NCI-H82 (cell line): Measurements from ENCODE around the gene FDCSP.
"Not testable (repeated sequence)": the region's sequence is repeated elsewhere in the genome, so short reads cannot be mapped to it uniquely, and the experiment has no call there.

Source experiments
- DNase-seq: peaks from one replicate; lab custom pipeline; 2025; lab: John Stamatoyannopoulos, UW

Gene FDCSP

DNA sequence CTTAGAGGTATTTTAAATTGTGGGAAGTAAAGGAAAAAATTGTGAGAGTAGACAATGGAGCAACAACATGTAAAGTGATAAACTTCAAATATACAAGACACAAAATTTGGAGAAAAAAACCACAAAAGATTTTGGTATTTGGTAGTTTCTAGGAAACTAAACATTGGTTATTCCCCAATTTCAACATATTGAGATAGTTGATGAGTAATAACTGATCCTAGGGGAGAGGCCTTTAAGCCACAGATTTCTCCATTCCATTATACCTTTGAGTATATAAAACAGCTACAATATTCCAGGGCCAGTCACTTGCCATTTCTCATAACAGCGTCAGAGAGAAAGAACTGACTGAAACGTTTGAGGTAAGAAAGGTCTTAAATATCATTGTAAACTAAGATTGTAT lies at the start of gene FDCSP:
TSS of gene FDCSP (plus strand) at position 301 of the 400 bp plus-strand sequence. CDS start 5,071 bp downstream, outside the sequence.
- no peak for DNase-seq

DNA sequence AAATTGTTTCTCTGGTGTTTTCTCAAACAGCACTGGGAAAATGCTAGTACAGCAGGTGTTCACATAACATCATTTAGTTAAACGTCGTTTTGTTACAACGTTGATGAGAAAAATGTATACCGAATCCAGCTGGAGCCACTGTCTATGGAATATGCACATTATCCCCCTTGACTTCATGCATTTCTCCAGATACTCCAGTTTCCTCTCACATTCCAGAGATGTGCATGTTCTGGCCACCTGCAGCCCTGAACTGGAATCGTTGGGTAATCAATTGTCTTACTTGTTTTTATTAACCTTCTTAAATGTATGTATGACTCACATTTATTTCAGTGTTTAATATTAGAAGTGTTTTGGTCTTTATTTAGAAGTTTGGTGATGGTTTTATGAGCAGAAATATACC lies 48.8 kb upstream of the FDCSP start:
- DNase-seq: no peak

DNA sequence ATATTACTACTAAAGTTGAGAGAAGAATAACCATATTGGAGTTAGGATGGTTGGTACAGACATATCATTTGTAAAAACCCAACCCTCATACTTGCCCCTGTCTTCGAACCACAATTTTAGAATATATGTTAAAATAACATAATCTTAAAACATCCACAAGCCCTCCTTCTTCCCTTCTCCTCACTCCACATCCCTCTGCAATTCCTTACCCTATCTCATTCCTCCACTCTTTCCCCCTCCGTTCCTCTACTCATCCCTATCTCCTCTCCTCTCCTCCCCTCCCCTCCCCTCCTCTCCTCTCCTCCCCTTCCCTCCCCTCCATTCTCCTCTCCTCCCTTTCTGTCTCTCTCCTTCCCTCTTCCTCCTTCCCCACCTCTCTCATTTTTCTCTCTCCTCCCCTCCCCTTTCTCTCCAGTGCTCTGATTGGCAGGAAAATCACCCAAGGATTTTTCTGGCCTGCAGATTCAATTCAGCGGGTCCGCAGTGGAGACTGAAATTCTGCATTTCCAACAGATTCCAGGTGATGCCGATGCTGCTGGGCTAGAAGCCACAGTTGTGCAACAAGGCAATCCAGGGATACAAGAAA lies 47.8 kb upstream of the FDCSP start:
- no peak for DNase-seq

DNA sequence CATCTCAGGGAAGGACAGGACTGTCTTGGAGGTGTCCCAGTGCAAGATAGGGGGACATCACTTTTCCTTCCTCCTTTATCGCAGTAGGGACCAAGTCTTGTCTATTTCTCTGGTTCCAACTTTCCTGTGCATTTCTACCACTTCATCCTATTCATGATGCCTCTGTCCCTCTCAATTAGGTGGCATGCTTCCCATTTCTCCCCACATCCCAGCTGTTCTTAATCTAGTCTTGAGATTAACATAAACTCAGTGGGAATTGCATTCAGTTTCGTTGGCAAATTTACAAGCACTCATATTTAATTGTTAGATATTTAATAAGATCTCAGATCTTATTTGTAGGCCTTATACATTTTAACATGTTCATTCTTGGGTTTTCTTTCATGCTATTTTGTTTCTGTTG lies 46.1 kb upstream of the FDCSP start:
- peak; percentile 2 for DNase-seq

DNA sequence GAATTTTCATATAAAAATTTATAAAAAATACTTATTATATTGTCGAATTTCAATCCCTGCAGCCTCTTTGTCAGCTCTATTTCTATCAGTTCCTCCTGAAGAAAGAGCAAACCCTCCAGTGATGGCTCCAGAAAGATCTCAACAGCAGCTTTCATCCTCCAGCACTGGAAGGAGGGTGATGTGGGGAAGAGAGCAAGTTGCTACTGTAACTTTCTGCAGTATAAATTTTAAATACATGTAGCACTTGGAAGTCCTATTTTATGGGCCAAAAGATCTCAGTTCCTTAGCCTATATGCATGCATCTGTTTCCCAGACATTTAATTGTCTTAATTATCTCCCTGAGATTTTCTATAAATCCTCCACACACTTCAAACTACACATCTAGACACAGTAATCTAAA lies 44.1 kb upstream of the FDCSP start:
- DNase-seq: no peak

DNA sequence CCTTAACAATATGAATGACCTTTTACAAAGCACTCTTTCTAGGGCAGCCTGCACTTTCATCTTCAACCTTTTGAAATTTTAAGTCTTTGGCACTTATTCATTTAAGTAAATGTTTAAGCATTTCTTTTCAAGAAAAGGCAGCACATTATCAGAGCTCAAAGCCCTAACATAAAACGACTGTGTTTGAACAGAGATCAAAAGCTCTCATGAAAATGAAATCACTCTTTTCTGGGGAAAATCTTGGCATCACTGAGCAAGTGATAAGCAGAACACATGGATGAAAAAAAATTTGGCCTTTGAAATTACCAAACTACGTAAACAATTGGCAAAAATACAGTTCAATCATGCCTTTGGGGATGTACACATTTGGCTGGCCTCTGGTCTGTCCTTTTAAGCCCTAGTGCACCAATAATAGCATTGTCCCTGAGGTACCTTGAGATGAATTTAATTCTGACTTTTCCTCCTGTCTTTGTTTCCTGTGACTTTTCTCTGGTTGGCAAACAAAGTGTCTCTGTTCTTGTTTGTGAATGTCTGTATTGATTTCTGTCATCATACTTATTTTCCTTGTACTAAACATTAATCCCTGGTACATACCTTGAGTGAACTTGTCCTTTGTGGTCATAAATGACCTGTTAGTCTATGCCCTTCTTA lies 43.3 kb upstream of the FDCSP start:
- no peak for DNase-seq

DNA sequence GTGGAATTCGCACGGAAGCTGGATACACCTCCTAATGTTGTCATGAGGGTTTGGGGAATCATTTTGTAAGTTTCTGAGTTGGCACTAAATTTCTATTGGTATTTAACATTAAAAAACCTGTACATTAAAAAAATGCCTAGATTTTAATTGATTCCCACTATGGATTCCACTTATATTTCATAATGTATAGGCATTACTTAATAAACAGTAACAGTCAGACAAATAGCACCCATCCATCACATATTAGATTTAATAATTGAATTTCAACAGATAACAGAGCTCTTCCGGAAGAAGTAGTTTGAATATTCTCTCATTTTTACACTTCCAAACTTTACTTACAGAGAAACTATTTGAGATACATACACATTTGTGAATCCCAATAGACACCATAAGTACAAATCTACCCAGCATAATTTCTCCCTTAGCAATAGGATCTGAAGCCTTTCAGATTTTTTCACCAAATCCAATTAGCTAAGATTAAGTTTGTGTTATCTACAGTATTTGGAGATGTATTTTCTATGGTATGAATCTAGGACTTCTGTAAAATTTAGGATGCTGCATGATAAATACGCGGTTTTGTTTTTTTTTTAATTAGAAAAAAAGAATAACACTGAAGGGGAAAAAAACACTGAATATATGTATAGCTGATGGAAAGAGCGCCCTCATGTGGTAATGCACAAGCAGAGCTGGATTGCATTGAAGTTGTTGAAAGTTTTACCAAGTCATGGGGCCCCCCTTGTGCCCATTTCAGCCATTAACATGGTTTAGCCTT lies 42.6 kb upstream of the FDCSP start:
- DNase-seq: peak; percentile 68

DNA sequence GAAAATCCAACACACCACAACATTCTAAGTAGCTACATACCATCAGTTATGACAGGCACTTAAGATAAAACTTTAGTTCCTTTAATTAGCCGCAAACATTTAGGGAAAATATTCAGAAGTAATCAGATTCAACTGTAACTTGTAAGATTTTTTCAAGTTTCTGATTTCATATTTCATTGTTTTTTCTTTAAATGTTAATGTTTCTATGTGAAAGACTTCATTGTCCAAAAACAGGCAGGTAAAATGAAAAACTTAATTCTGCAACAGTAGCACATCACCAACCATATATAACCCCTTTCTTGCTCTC lies 42.0 kb upstream of the FDCSP start:
- no peak for DNase-seq

DNA sequence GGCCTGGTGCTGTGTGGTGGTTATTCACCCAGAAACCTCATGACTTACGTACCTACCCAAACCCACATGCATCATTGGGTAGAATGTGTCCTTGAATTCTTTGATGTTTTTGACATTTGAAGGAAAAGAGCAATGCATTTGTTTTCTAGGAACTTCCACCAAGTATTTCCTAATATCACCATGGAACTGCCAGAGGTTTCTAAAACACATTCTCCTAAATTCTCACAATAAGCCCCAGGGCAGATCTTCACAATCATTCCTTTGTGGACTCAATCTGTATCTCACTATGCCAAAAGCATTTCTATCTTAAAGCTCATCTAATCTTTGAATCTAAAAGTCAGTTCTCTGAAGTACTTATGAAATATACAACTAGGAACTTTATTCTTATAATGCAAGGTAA lies 38.7 kb upstream of the FDCSP start:
- no peak for DNase-seq

DNA sequence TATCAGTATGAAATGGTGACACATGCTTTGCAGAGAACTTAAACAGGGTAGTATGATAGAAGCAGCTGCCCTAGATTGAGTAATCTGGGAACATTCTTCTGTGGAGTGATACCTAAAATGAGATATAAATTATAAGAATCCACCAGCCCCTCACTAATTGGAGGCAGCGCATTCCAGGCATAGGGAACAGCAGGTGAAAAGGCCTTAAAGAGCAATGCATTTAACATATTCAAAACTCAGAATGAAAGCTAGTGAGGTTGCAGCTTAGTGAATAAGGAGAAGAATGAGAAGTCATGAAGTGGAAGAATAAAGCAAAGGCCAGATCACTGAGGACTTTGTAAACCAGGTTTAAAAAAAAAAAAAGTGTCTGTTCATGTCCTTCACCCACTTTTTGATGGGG lies 35.3 kb upstream of the FDCSP start:
- no peak for DNase-seq

DNA sequence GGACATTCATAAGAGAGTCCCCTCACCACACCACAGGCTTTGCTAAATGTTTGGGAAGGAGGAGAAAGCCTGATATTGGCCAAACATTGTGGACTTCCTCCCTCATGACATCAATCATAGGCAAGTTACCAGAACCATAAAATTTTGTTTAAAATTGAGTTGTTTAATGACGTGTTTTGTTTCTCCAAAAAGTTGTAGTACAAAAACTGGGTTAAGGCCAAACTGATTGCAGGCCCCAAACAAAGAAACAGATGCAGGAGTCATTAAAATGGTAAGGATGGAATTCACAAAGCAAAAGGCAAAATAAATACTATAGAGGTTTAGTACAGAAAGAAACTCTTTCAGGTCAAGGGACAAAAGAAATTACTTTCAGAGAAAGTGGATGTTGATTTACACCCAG lies 34.3 kb upstream of the FDCSP start:
- no peak for DNase-seq

DNA sequence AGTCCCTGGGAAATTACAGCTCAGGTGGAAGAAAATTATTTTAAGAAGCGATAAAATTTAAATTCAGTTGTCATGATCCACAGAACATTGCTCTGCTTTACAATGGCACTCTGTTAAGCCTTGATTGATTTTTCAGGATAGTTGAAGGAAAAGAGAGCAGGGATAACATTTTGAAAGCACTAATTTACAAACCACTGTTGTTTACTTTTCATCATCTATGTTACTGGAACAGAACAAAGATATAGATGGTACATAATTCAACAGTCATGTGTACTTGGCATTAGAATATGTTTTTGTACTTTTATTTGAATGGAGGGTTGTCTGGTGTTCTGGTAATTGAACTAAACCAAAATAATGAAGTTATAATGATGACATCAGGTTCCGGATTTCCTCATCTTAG lies 33.0 kb upstream of the FDCSP start:
- DNase-seq: no peak

DNA sequence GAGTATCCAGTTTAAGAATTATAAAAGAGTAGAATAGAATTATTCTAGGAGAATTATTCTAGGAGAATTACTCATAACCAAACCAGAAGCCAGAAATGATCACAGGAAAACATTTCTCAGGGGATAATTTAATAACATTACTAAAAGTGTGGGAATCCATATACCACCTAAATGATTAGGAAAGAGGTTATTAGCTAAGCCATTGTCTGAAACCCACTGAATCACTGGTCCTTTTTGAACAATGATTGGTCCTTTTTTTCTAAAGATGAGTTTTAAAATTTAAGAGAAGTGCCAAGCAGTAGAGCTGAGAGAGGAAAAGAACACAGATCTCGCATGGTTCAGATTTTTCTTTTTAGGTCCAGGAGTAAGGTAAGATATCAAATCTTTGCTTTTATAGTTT lies 30.5 kb upstream of the FDCSP start, which contains the start of gene ODAM:
TSS of gene ODAM (plus strand) at position 301 of the 400 bp plus-strand sequence. CDS start 819 bp downstream, outside the sequence.
- no peak for DNase-seq

DNA sequence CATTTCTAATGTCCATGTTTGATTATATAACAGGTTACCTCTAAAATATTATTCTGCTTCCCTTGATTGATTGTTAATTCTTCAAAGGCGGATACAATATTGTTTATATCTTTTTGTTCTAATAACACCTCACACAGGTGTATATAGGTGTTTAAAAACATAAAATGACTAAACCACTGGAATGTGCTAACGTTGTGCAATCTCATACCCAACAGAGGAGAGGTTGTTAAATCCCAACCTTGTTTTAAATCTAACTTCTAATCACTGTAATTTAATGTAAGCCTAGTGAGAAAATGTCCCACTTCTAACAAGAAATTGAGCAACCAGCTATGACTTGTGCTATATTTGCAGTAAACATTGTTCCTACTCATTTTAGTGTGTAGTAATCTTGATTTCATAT lies 29.1 kb upstream of the FDCSP start:
- DNase-seq: no peak

DNA sequence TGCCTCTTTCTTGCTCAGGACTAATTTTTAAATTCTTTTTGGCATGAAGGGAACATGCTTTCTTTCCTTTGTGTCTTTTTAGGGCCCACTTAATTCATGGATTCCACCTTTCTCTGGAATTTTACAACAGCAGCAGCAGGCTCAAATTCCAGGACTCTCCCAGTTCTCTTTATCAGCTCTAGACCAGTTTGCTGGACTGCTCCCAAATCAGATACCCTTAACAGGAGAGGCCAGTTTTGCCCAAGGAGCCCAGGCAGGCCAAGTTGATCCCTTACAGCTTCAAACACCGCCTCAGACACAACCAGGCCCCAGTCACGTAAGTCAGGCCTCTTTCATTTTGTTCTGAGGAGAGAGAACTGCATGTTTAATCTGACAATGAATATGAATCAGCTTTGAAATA lies 28.1 kb upstream of the FDCSP start:
- DNase-seq: no peak

DNA sequence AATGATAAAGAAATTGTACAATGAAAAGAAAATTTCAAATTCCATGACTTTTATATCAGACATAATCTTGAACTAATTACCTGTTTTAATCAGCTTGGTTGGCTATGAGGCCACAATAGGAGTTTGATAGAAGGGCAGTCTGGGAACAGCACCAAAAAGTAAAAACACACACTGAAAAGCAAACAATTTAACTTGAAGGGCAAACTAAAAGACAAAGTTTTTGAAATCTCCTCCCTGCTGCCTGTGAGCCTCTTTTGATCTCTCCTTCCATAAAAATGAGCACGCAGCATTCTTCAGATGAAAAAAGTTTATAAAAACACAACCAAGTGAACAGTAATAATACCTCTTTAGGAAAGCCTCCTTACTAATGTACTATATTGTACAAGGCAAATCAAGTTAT lies 22.3 kb upstream of the FDCSP start:
- DNase-seq: no peak

DNA sequence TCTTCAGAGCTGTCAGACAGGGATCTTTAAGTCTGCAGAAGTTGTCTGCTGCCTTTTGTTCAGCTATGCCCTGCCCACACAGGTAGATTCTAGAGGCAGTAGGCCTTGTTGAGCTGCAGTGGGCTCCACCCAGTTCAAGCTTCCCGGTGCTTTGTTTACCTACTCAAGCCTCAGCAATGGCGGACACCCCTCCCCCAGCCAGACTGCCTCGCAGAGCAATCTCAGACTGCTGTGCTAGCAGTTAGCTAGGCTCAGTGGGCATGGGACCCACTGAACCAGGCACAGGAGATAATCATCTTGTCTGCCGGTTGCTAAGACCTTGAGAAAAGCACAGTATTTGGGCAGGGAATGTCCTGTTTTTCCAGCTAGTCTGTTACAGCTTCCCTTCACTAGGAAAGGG lies 13.2 kb upstream of the FDCSP start:
- not testable (repeated sequence) for DNase-seq

DNA sequence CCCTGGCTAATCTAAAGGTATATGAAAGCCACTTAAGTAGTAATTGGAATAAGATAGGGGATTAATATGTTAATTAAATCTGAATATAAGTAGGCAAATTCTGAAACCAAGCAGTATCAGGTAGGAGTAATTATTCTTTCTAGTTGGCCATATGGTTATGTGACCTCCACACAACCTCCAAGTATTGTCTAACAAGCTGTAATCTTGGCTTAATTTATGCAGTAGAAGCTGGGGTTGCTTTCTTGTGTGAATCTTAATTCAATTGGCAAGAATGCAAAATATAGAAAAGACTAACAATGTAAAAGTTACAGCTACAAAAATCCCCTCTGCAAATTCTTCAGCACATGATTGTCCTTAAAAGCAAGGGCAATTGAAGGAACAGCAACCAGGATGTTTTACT lies 9.8 kb upstream of the FDCSP start:
- DNase-seq: peak; percentile 71

DNA sequence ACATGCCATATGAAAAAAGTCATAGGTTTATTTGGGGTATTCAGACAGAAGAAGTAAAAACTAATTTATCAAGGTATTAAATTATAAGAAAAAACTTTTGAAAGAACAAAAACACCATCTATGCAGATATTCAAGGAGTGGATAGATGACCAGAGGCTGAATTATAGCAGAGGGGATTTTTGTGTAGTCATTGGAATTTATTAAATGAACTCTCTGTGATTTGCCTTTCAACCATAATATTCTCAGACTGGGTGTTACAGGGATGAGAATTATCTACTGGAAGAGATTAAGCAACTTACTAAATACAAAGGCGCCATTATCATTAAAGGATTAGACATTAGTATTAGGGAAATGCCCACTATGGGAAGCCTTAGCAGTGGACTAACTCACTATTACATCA lies 9.4 kb upstream of the FDCSP start:
- peak; percentile 74 for DNase-seq

DNA sequence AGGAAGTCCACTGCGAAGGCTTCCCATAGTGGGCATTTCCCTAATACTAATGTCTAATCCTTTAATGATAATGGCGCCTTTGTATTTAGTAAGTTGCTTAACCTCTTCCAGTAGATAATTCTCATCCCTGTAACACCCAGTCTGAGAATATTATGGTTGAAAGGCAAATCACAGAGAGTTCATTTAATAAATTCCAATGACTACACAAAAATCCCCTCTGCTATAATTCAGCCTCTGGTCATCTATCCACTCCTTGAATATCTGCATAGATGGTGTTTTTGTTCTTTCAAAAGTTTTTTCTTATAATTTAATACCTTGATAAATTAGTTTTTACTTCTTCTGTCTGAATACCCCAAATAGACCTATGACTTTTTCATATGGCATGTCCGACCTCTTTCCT lies 4.5 kb upstream of the FDCSP start:
- DNase-seq: peak; percentile 65

DNA sequence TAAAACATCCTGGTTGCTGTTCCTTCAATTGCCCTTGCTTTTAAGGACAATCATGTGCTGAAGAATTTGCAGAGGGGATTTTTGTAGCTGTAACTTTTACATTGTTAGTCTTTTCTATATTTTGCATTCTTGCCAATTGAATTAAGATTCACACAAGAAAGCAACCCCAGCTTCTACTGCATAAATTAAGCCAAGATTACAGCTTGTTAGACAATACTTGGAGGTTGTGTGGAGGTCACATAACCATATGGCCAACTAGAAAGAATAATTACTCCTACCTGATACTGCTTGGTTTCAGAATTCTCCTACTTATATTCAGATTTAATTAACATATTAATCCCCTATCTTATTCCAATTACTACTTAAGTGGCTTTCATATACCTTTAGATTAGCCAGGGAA lies 4.1 kb upstream of the FDCSP start:
- DNase-seq: peak; percentile 72

DNA sequence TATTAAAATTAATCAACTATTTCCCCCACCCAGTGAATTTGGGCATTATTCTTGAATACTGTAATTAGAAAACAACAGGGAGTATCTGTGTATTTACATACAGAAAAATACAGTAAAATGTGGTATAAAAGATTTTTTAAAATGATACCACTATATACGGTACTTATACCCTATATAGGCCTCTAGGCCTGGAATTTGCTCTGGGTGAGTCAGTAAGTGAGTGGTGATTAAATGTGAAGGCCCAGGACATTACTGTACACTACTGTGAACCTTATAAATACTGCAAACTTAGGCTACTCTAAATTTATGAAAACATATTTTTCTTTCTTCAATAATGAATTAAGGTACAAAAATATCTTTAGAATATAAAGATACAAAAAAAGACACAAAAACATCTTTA lies 10.2 kb downstream of the FDCSP start:
- DNase-seq: no peak

DNA sequence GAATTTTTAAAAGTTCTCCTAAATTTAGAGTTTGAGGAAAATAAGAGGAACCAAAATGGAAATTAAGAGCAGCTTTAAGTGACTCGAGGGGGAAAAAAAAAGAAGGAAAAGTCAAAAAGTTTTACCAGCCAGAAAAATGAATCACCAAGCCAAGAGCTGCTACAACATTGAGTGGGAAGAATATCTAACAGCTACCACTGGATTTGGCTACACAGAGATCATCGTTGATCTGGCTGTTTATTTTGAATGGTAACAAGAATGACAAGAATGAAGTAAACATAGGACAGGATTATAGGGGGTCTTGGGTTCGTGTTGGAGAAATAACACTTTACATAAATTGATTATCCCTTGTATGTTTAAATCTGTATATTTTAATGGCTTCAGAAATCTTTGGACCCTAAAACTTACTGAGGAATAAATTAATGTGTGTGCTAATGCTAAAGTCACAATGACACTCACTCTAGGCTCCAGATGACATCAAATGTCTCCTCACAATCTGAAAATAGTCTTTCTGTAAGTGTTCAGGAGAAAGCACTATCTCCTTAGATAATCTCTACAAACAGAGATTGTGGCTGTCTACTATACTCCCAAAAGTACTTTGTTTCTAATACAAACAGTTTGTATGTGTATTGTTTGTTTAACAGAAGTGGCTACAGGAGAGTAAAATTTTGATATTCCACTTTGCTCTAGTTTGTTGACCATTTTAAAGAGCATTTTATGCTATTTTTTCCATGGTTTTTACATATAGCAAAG lies 13.4 kb downstream of the FDCSP start:
- DNase-seq: no peak
